ENCODE measurements around the gene TMCC2. TPM values are rescaled to one million over a fixed set of nuclear protein-coding genes. Genes with fewer than 3 reads are reported as not detected.

Gene TMCC2
- total and polyA plus RNA-seq, 7 donors: 0.66 to 21.4 (median 6.5) TPM

- Histone ChIP-seq H3K27me3 (ENCODE audit: insufficient read depth in 3 of 3, low read length in 2 of 3) (no peaks in the 10 kb centered on the region), H3K4me3 (no peak overlapping the region), H3K27ac (peak overlapping the region; percentile 69), H3K36me3 (ENCODE audit: insufficient read depth in 1 of 2, low read depth in 1 of 2) (peaks cover 0 to 24% of the 10 kb centered on the region in 2 donors), H3K9me3 (no peaks in the 10 kb centered on the region), H3K4me1 (peaks cover 40% of the 10 kb centered on the region)
- DNase-seq (peak in 1 of 2 donors; percentile 78), ATAC-seq (peak; percentile 73 to 88 (median 84))
- TF ChIP-seq, protein P1, sequence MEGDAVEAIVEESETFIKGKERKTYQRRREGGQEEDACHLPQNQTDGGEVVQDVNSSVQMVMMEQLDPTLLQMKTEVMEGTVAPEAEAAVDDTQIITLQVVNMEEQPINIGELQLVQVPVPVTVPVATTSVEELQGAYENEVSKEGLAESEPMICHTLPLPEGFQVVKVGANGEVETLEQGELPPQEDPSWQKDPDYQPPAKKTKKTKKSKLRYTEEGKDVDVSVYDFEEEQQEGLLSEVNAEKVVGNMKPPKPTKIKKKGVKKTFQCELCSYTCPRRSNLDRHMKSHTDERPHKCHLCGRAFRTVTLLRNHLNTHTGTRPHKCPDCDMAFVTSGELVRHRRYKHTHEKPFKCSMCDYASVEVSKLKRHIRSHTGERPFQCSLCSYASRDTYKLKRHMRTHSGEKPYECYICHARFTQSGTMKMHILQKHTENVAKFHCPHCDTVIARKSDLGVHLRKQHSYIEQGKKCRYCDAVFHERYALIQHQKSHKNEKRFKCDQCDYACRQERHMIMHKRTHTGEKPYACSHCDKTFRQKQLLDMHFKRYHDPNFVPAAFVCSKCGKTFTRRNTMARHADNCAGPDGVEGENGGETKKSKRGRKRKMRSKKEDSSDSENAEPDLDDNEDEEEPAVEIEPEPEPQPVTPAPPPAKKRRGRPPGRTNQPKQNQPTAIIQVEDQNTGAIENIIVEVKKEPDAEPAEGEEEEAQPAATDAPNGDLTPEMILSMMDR (IDR thresholded peaks at IDR 0.05): no peak
- intact Hi-C loops (cut with DNase I): loop anchor here in 1 of 2 donors (5.0 to 10.0 kb wide), 2 partner anchors 167 to 254 kb away; no protein-coding TSS in a partner anchor
- 45 to 50% (median 48%) methylated on average over 8 of the region's 8 CpGs for WGBS, 3 donors
Measured at GRCh38 chr1:205270764-205271163, 43.0 kb downstream of the TMCC2 start.

- TF ChIP-seq, protein P1 (IDR thresholded peaks at IDR 0.05): no peak
- DNase-seq: peak in 1 of 2 donors; percentile 69
- Histone ChIP-seq H3K27me3 (ENCODE audit: insufficient read depth in 3 of 3, low read length in 2 of 3) (no peaks in the 10 kb centered on the region), H3K27ac (peak overlapping the region; percentile 69), H3K9me3 (no peaks in the 10 kb centered on the region), H3K36me3 (ENCODE audit: insufficient read depth in 1 of 2, low read depth in 1 of 2) (peaks cover 0 to 24% of the 10 kb centered on the region in 2 donors), H3K4me1 (peaks cover 42% of the 10 kb centered on the region), H3K4me3 (no peak overlapping the region)
- intact Hi-C loops (cut with DNase I): loop anchor here in 1 of 2 donors (5.0 to 10.0 kb wide), 2 partner anchors 166 to 254 kb away; no protein-coding TSS in a partner anchor
- ATAC-seq: peak in 3 of 4 donors; percentile 20 to 46 (median 37)
- 40 to 50% (median 46%) methylated on average over 7 to 8 of the region's 8 CpGs for WGBS, 3 donors
Measured at GRCh38 chr1:205271277-205271676, 43.5 kb downstream of the TMCC2 start.

GRCh38 chr1:205271745-205272144 is 44.0 kb downstream of the TMCC2 start:
- intact Hi-C loops (cut with DNase I): loop anchor here in 1 of 2 donors (5.0 to 10.0 kb wide), 2 partner anchors 166 to 253 kb away; no protein-coding TSS in a partner anchor
- no peak for DNase-seq
- 55 to 78% (median 67%) methylated on average over 17 to 18 of the region's 18 CpGs for WGBS, 3 donors
- Histone ChIP-seq H3K27me3 (ENCODE audit: insufficient read depth in 3 of 3, low read length in 2 of 3) (no peaks in the 10 kb centered on the region), H3K36me3 (ENCODE audit: insufficient read depth in 1 of 2, low read depth in 1 of 2) (peaks cover 0 to 24% of the 10 kb centered on the region in 2 donors), H3K27ac (peak overlapping the region; percentile 69), H3K9me3 (no peaks in the 10 kb centered on the region), H3K4me1 (peaks cover 38% of the 10 kb centered on the region), H3K4me3 (no peak overlapping the region)
- TF ChIP-seq, protein P1 (IDR thresholded peaks at IDR 0.05): no peak
- ATAC-seq: no peak

- WGBS, 3 donors: 80 to 91% (median 81%) methylated on average over 3 of the region's 3 CpGs
- TF ChIP-seq, protein P1 (IDR thresholded peaks at IDR 0.05): no peak
- ATAC-seq: no peak
- Histone ChIP-seq H3K4me3 (no peak overlapping the region), H3K27me3 (ENCODE audit: insufficient read depth in 3 of 3, low read length in 2 of 3) (no peaks in the 10 kb centered on the region), H3K36me3 (ENCODE audit: insufficient read depth in 1 of 2, low read depth in 1 of 2) (peaks cover 0 to 24% of the 10 kb centered on the region in 2 donors), H3K4me1 (peaks cover 32% of the 10 kb centered on the region), H3K27ac (no peak overlapping the region), H3K9me3 (no peaks in the 10 kb centered on the region)
- intact Hi-C loops (cut with DNase I): loop anchor here in 1 of 2 donors (5.0 to 10.0 kb wide), 2 partner anchors 165 to 252 kb away; no protein-coding TSS in a partner anchor
- DNase-seq: no peak
Measured at GRCh38 chr1:205272536-205272935, 44.8 kb downstream of the TMCC2 start.
